K562 (cell line): ENCODE measurements around the gene OCEL1. TPM values are rescaled to one million over a fixed set of nuclear protein-coding genes. Genes with fewer than 3 reads are reported as not detected.

Source experiments
- AFF1 ChIP-seq, 2 experiments: fragments of 450-650 bp; IDR thresholded peaks; 2 replicates each; pipeline ENCODE4 v1.6.1; 2018; ENCODE audit warnings: mild to moderate bottlenecking in 2 of 2, low read depth in 1 of 2; ENCODE audit not compliant: partially characterized antibody in 2 of 2
- ARID2 ChIP-seq: fragments of 450-650 bp; IDR thresholded peaks from 2 replicates; pipeline ENCODE4 v1.6.1; 2017; ENCODE audit warnings: antibody characterized with exemption, mild to moderate bottlenecking
- L3MBTL2 ChIP-seq: fragments of 450-650 bp; IDR thresholded peaks from 2 replicates; pipeline ENCODE4 v1.6.1; 2016; ENCODE audit warnings: mild to moderate bottlenecking, moderate library complexity
- LCOR ChIP-seq: sonication (generic); formaldehyde crosslinking; IDR thresholded peaks from 2 replicates; pipeline ENCODE4 v1.8.0; 2022; ENCODE audit warnings: mild to moderate bottlenecking, missing genetic modification reagents
- SOX6 ChIP-seq: fragments of 450-650 bp; IDR thresholded peaks from 2 replicates; pipeline ENCODE4 v1.6.1; 2014; ENCODE audit warnings: mild to moderate bottlenecking
- TFAM ChIP-seq: fragments of 250-450 bp; sonication (Bioruptor Pico); conservative IDR thresholded peaks from 2 replicates; pipeline ENCODE4 v1.5.0; 2021; ENCODE audit warnings: mild to moderate bottlenecking, moderate library complexity
- ZBTB7A ChIP-seq: IDR thresholded peaks from 2 replicates; pipeline ENCODE4 v1.6.1; 2011; ENCODE audit warnings: low read depth, mild to moderate bottlenecking, low read length, moderate library complexity, borderline replicate concordance; ENCODE audit not compliant: control insufficient read depth
- ZNF174 ChIP-seq: fragments of 250-450 bp; sonication (Bioruptor Pico); IDR thresholded peaks from 2 replicates; pipeline ENCODE4 v1.4.0; 2020; ENCODE audit warnings: mild to moderate bottlenecking
- ZNF280B ChIP-seq: fragments of 250-450 bp; sonication (Bioruptor Pico); IDR thresholded peaks from 2 replicates; pipeline ENCODE4 v1.5.1; 2021; ENCODE audit warnings: mild to moderate bottlenecking
- polyA plus RNA-seq, 8 experiments: library from polyadenylated mRNA; depleted of rRNA in 4 of 8; stranded (reverse) in 5 of 8; unstranded in 3 of 8; fragments of >200 nt; fragmentation: Nextera tagmentation in 2 of 8; fragmentation: Illumina TruSeq in 1 of 8; extraction: Ambion mirVana in 2 of 8; extraction: Trizol in 1 of 8; gene quantifications; 2 replicates each; pipeline versions ENCODE4 v1.2.1 to v1.2.3, GENCODE V29; 2011 to 2014; ENCODE audit warnings: inconsistent platforms in 1 of 8, missing spikeins in 1 of 8
- total RNA-seq, 7 experiments: library from RNA; depleted of rRNA in 6 of 7; stranded (reverse); fragments of >200 nt in 6 of 7; fragmentation: Illumina TruSeq in 2 of 7; extraction: Trizol in 2 of 7; gene quantifications; 2 replicates each; pipeline versions ENCODE4 v1.2.1 to v1.2.3, GENCODE V29; 2011 to 2021; ENCODE audit warnings: low replicate concordance in 1 of 7
- TF ChIP-seq, protein P1 (sequence below): sonication (generic); formaldehyde crosslinking; IDR thresholded peaks from 2 replicates; pipeline ENCODE4 v1.8.0; 2022; ENCODE audit warnings: mild to moderate bottlenecking, missing genetic modification reagents
- TF ChIP-seq, protein P2 (sequence below): fragments of 450-650 bp; IDR thresholded peaks from 2 replicates; pipeline ENCODE4 v1.6.1; 2016; ENCODE audit warnings: mild to moderate bottlenecking
- TF ChIP-seq, protein P3 (sequence below), 2 experiments: fragments of 450-650 bp; conservative IDR thresholded peaks; 2 replicates each; pipeline ENCODE4 v1.6.1; 2017; ENCODE audit warnings: mild to moderate bottlenecking in 2 of 2, moderate library complexity in 2 of 2

Gene OCEL1
- total and polyA plus RNA-seq, 9 of the 15 experiments (the other 6 are each of a cell fraction or from before 2014, with no cell fraction given): 8.0 to 38.0 (median 12.4) TPM

DNA sequence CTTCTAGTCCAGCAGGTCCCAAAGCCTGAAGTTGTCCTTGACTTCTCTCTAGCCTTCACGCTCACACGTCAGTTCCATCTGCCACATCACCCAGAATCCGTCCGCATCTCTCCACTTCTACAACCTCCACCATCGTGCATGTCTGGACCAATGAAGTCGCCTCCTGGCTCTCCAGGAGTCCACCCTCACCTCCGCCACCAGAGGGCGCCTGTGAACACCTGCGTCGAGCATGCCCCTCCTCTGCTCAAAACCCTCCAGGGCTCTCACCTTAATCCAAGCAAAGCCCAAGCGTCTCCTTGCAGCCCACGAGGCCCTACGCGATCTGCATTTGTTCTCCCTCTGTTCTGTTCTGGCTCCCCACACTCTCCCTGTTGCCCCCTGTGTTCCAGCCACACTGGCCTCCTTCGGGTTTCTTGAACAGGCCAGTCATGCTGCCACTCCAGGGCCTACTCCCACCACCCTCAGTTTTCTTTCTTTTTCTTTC, 34.9 kb downstream of the OCEL1 start (continued):
- TF ChIP-seq TFAM (CRISPR knock-in tag) (no peak), ZBTB7A (peak; percentile 56; the same call in 1 of the 2 replicates), ZNF174 (CRISPR knock-in tag) (no peak), L3MBTL2 (peak; percentile 89), ZNF280B (CRISPR knock-in tag) (no peak), SOX6 (peak; percentile 20; the same call in 1 of the 2 replicates), ARID2 (0 out of 2 replicates have a peak, but pooled peaks have one; percentile 11), LCOR (CRISPR knock-in tag) (no peak), AFF1 (IDR thresholded peaks at IDR 0.05; ENCODE audit: low read depth in 1 of 2, partially characterized antibody in 2 of 2) (peak in 1 of 2 experiments; percentile 63)
- TF ChIP-seq, protein P1, sequence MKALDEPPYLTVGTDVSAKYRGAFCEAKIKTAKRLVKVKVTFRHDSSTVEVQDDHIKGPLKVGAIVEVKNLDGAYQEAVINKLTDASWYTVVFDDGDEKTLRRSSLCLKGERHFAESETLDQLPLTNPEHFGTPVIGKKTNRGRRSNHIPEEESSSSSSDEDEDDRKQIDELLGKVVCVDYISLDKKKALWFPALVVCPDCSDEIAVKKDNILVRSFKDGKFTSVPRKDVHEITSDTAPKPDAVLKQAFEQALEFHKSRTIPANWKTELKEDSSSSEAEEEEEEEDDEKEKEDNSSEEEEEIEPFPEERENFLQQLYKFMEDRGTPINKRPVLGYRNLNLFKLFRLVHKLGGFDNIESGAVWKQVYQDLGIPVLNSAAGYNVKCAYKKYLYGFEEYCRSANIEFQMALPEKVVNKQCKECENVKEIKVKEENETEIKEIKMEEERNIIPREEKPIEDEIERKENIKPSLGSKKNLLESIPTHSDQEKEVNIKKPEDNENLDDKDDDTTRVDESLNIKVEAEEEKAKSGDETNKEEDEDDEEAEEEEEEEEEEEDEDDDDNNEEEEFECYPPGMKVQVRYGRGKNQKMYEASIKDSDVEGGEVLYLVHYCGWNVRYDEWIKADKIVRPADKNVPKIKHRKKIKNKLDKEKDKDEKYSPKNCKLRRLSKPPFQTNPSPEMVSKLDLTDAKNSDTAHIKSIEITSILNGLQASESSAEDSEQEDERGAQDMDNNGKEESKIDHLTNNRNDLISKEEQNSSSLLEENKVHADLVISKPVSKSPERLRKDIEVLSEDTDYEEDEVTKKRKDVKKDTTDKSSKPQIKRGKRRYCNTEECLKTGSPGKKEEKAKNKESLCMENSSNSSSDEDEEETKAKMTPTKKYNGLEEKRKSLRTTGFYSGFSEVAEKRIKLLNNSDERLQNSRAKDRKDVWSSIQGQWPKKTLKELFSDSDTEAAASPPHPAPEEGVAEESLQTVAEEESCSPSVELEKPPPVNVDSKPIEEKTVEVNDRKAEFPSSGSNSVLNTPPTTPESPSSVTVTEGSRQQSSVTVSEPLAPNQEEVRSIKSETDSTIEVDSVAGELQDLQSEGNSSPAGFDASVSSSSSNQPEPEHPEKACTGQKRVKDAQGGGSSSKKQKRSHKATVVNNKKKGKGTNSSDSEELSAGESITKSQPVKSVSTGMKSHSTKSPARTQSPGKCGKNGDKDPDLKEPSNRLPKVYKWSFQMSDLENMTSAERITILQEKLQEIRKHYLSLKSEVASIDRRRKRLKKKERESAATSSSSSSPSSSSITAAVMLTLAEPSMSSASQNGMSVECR: no peak
- TF ChIP-seq, protein P2, sequence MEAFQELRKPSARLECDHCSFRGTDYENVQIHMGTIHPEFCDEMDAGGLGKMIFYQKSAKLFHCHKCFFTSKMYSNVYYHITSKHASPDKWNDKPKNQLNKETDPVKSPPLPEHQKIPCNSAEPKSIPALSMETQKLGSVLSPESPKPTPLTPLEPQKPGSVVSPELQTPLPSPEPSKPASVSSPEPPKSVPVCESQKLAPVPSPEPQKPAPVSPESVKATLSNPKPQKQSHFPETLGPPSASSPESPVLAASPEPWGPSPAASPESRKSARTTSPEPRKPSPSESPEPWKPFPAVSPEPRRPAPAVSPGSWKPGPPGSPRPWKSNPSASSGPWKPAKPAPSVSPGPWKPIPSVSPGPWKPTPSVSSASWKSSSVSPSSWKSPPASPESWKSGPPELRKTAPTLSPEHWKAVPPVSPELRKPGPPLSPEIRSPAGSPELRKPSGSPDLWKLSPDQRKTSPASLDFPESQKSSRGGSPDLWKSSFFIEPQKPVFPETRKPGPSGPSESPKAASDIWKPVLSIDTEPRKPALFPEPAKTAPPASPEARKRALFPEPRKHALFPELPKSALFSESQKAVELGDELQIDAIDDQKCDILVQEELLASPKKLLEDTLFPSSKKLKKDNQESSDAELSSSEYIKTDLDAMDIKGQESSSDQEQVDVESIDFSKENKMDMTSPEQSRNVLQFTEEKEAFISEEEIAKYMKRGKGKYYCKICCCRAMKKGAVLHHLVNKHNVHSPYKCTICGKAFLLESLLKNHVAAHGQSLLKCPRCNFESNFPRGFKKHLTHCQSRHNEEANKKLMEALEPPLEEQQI: no peak
- TF ChIP-seq, protein P3, sequence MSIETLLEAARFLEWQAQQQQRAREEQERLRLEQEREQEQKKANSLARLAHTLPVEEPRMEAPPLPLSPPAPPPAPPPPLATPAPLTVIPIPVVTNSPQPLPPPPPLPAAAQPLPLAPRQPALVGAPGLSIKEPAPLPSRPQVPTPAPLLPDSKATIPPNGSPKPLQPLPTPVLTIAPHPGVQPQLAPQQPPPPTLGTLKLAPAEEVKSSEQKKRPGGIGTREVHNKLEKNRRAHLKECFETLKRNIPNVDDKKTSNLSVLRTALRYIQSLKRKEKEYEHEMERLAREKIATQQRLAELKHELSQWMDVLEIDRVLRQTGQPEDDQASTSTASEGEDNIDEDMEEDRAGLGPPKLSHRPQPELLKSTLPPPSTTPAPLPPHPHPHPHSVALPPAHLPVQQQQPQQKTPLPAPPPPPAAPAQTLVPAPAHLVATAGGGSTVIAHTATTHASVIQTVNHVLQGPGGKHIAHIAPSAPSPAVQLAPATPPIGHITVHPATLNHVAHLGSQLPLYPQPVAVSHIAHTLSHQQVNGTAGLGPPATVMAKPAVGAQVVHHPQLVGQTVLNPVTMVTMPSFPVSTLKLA (conservative IDR thresholded peaks at IDR 0.05): peak; percentile 56 to 60; a peak in 3 of 4 replicates
